CD4-positive, alpha-beta T cell treated with Interleukin-2 at 100 ng/mL for 4 hours (primary cell): ENCODE data around the gene RPS6KL1.

ENCODE experiments used
- DNase-seq: peaks from one replicate; pipeline ENCODE4 v3.0.0-alpha.2; 2020; ENCODE audit warnings: low spot score

Gene RPS6KL1

DNA sequence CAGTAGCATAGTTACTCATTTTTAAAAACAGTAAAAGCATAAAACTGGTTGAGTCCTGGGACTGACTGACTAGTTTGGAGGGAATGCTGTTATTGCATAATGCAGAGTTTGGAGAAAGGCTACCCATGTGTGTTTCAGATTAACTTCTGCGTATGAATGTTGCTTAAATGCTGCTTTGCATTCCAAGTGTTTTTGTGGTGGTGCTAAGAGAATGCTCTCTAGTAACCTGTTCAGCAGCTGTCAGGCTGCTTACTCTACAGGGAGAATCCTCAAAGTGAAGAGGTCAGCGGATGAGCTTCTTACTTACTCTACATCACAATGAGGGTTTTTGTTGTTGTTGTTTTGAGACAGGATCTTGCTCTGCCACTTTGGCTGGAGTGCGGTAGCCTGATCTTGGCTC is 37.1 kb downstream of the RPS6KL1 start:
- no peak for DNase-seq

DNA sequence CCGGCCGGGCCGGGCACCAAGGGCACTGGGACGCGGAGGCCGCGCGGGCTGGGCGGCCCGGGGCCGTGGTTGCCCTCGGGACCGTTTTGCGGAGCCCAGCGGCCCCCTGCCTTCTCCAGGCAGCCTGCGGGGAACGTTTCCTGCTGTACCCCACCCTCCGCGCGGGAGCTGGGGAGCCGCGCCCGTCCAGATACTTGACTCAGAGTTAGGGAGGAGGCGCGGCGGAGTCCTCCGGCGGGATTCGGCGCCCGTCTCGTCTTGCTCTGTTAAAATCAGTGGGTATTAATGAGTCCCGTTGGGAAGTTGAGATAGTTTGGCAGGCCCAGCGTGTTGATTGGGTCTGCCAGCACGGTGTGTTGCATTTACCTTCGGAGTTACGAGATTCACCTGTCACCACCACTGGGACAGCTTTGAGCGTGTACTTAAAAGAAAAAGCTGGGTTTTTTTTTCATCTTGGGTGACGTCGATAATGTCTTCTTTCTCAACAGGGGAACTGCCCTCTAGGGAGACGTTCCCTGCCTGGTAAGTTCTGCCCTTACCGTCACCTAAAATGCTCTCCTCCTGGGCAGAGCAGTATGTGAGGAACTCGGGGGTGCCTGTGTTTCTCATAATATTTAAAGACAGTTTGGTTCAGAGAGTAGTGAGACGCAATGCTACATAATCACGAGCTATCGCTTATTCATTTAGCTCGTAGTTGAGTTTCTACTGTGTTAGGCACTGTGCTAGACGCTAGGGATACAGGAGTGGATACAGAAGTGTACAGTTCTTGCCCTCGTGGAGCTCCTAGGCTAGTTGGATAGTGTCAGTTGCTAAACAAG is 40.7 kb downstream of the RPS6KL1 start:
- peak; percentile 50 for DNase-seq

DNA sequence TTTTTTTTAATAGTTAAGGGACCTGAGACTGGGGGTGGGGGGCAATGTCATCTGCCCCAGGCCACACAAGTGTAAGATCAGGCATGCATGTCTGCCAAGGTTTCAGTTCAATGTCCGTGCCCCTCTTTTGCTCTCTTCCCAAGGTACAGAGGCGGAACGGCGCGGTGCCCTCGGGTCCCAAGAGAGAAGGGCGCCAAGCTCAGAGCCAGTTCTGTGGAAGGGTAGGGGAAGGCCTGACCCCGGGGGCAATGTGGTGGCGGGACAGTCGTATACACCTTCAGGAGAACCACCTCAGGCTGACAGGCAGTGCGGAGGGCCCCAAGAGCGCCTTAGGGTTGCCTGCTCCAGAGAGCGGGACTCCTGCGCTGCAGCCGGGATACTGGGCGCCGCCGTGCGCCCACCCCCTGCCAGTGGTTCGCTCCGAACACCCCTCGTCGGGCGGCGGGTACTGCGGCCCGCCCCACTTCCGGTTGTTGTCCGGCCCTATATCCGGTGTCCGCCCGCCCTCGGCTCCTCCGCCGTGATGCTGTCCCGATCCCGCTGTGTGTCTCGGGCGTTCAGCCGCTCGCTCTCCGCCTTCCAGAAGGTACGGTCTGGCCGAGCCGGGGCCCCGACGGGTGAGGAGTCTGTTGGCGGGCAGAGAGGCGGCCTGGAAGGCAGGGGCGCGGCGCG is 41.5 kb downstream of the RPS6KL1 start, which contains the start of gene DLST:
DLST (plus strand) TSS at position 486 of the 672 bp plus-strand sequence; CDS start at position 524, 38 bp downstream.
- DNase-seq: peak; percentile 88

DNA sequence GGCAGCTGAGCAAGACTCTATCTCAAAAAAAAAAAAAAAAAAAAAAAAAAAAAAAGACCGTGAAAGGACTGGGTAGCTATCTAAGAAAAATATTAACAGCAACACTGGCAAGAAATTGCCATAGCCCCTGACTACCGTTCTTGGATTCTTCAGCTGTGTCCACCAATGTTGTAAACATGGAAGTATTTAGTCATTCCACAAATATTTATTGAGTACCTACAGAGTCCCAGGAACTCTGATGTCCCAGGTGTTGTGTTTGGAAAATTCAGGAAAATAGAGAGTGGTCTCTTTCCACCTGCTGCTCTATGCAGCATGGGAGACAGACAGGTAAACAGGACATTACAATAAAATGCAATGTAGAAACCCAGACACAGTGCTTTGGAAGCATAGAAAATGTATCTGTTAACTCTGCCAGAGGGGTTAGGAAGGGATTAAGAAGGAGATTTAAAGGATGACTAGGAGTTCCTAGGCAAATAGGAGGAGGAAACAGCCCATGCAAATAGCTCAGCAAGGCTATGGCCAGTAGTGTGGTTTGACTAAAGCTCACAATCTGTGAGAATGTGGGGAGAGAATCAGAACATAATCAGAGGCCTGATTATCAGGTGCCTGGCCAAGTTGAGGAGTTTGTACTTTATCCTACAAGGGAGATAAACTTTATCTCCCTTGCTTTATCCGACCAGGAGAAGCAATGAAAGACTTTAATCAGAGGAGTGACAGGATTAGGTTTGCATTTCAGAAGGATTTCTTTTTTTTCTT is 43.5 kb downstream of the RPS6KL1 start:
- DNase-seq: no peak

DNA sequence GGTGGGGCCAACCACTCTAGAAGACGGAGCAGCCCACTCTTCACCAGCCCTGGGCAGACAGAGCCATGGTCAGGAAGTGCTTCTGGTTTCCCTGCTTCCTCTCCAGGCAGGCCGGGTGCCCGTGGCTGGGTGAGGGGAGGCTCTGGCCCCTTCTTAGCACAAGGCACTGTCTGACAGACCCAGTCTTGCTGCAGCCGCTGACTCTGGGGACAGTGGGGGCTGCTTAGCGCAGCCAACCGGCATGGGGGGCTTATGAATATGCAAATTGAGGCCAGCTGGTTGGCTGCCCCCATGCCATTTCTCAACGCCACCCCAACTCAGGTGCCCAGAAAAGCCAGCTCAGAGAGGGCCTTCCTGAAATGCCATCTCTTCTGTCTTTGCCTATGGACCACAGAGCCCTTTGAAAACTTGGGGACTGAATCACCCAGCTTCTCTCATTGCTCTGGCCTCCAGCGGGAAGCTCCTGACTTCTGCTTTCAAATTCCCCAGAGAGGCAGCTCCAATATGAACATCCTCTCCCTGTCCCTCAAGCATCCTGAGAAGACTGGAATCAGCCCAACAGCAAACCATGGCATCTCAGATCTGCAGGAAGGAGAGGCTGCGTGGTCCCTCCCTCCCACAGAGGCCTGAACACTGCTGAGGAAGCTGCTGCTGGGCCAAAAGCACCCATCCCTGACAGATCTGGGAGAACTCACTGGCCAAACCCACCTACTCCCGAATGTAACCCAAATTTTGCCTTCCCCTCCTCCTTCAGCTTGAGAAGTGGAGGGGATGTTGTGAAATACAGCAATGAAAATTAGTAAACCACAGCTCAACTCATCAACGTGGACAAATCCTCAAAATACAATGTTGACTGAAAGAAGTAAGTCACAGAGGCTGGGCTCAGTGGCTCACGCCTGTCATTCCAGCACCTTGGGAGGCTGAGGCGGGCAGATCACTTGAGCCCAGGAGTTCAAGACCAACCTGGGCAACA is 46.8 kb downstream of the RPS6KL1 start, which contains the start of gene PROX2:
PROX2 (minus strand) TSS at position 205 of the 973 bp plus-strand sequence. CDS start 12,311 bp downstream, outside the sequence.
- DNase-seq: no peak

DNA sequence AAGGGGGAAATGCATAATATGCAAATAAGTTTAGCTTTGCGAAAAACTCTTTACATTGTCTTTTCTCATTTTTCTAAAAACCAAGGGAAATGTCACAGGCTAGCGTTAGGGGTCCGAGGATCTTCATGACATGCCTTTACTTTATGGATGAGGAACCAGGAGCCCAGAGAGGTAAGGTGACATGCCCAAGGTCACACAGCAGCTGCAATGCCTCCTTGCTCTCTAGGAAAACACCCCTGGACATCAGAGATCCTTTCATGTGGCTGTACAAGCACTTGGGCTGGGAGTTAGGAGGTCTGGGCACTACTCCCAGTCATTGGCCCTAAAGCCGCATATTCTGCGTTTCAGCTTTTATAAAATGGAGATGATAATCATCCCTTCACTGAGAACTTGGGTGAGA is 47.9 kb downstream of the RPS6KL1 start:
- no peak for DNase-seq

DNA sequence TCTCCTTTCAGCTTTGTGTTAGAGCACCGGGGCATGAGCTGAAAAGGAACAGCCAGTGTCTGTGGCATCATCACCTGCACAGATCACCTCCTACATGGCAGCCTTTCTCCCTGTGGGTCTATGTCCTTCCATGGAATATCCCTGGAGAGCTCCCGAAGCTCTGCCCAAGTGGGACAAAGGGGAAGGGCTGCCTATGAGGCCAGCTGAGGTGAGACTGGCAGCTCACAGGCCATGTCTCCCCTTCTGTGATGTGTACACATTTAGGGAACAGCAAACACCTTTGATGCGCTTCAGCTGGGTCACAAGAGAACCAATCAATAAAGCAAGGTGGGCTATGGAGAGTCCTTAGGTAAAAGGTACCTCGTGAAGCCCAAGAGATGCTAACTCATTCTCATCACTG is 51.2 kb downstream of the RPS6KL1 start:
- DNase-seq: no peak

DNA sequence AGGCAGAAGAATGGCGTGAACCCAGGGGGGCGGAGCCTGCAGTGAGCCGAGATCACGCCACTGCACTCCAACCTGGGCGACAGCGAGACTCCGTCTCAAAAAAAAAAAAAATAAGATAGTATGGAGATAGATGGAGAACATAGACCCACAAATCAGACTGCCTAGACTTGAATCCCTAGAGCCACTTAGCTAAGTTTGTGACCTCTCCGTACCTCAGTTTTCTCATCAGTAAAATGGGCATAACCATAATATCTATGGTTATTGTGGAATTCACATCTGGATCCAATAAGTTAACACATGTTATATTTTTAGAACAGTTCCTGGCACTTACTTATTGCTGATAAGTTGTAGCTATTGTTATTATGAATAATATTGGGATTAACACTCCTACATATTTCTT is 54.3 kb downstream of the RPS6KL1 start:
- no peak for DNase-seq

DNA sequence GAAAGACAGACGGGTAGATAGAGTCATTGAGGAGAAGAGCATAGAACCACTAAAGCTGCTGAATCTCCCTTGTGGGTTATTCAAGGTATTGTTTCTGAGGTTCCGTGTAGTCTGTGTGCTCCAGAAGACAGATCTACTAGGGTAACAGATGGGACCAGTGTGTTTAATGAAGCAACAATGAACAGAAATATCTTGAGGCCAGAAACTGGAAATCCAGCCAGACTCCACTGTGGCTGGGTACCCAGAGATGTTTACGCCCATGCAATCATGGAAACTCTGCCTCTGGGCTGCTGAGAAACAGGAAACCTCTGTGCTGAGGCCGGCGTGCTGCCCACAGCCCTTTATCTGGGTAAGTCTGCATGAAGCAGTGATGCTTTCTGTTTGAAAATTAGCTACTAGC is 55.4 kb downstream of the RPS6KL1 start:
- peak; percentile 43 for DNase-seq

DNA sequence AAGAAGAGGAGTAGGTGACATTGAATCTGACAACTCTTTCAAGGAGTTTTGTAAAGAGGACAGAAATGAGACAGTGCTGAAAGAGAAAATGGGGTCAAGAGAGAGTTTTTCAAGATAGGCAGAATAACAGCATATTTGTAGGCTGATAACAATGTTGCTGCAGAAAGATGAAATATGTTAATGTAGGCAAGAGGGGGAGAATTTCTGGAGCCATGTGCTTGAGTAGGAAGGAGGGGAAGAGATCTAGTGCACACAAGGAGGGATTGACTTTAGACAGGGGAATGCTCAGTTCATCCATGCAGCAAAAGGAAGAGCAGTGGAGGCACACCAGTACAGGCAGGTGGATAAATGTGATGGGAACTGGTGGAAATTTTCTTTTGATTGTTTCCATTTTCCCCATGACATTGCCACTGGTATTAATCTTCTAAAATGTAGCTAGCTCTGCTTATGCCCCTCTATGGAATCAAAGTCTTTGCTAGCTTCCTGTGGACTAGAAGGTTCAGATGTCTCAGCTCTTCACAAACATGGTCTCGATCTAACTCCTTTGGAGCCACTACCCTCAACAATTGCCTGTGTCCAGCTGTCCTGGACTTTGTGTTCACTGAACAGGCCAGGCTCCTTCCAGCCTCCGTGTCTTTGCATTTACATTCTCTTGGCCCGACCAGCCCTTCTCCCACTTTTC is 56.2 kb downstream of the RPS6KL1 start:
- no peak for DNase-seq

DNA sequence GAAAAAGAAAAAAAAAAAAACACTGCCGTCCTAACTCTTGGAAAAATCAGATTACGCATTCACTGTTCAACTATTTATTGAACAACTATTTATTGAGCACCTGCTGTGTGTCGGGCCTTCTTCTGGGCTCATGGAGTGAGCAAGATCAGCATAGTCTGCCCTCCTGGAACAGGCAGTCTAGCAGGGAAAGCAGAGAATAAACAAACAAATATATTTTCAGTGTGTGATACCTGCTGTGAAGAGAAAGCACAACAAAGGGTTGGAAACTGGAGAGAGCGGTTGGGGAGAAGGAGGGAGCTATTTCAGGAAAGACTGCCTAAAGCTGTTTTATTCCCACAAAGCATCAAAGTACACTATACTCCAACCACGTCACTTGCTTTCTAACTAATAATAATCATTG is 57.9 kb downstream of the RPS6KL1 start:
- DNase-seq: no peak

DNA sequence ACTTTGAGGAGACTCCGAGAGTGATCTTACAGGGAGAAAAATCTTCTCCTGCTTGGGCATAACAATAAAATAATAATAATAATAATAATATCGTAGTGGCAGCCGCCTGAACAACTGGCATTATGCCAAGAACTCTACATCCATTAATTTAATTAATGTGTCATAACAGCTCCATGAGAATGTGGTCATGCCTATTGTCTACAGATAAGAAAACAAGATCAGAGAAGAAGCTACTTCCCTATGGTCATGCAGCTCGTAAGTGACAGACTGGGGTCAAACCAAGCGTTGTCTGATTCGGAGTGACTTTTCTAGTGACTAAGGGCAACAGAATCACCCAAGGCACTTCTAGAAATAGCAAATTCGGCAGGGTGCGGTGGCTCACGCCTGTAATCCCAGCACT is 58.9 kb downstream of the RPS6KL1 start:
- no peak for DNase-seq

DNA sequence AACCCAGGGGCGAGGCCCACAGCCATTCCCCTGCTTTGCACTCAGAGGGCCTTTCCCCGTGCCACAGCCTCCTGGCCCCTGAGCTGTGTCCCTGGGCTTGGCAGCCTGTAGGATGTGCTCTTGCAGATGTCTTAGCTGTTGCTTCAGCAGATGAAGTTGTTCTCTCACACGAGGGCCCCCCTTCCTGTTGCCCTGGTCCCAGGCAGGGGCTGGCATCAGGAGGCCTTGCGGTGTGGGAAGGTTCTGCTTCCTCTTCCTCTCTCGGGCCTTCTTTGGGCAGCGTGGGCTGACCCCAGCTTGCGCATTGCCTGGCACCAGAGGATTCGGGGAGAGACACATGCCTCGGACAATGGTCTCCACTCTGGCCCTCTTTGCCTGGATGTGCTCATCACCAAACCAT is 59.8 kb downstream of the RPS6KL1 start:
- no peak for DNase-seq

DNA sequence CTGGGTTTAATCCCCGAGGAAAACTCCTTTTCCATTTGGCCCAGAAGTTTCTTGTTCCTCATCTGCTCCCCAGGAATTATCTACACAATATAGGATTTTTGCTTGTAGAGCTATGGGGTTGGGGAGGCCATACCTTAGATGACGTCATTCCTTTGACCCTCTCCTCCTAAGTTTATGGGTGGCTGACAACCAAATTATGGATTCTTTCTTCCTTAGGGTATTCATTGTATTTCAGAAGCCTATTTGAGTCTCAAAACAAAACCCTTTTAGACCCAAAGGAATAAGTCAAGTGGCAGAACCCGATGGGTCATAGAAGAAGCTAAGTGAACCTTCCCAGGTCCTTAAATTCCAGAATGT is 61.3 kb downstream of the RPS6KL1 start:
- DNase-seq: no peak

DNA sequence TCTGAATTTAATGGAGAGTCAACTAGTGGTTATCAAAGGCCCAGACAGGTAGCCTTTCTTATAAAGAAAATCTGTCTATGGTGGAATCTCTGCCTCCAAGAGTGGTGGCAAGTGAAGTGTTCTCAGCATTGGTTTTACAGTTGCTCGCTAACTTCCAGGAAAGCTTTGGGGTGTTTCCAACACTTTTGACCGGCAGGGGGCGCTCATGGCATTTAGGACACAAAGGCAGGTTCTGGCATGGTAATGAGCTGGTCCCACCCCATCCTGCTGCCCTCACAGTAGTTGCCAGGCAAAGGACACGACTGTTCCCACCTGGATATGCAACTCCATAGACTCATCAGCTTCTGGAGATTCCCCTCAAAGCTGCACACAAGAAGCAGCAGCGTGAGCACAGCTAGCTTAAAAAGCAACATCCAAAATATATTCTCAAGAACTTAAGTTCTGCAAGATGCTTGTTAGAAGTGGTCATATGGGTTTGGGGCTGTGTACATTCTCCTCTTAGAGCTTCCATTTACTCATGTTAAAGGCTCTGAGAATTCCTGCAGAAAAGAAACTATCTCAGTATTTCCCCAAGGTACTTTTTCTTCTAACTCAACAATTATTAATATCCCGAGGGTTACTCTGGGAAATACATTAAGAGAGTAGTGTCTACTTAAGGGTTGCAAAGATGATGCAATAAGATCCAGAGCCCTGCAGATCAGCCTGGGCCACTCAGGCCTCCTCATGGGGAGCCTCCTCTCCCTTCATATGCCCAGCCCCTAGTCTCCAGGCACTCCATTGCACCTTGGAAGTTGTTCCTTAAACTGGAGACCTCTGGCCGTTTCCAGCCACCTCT is 61.9 kb downstream of the RPS6KL1 start:
- peak; percentile 92 for DNase-seq

DNA sequence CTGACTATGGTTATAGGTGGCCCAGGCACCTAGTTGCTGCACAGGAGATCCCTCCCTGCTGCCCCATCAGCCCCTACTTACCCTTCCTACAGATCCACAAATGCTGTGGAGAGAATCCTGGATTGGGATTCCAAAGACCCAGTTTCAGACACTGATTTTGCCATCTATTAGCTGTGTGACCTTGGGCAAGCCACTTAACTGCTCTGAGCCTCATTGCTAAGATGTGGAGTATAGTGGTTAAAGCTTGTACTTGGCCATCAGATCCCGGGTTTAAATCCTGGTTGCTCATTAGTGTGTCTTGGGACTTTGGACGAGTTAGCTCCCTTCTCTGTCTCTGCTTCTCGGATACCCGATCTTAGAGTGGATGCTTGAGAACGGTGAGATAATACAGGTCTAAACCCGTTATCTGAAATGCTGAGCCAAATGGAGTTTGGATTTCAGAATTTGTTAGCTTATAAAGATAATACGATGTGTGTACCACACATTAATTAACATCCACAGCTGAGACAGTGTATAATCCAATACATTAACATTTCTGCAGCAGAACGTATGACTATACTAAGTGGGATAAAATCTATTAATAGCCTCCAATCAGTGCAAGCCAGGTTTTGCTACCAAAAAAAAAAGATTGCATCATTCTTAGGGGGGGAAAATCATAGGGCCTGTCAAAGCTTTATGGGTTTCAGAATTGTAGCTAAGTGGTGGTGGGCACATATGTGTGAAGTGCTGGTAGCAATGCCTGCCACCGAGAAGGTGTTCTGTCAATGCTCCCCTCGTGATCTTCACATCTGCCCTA is 63.1 kb downstream of the RPS6KL1 start:
- no peak for DNase-seq

DNA sequence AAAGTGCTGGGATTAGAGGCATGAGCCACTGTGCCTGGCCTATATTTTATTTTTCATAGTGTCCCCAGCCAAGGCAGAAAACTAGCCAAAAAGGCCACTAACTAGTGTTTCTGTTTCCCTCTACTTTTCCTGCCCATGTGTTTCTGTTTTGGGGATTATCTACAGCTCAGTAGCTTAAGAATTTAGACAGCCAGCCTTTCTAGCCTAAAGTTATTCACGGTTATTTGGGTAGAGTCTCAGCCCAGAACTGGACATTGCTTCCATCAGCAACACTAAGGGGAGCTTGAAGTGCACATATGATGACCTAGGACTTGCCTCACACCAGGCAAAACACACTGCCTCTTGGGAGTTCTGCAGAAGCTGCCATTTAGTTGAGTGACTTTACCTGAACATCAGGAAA is 65.0 kb downstream of the RPS6KL1 start:
- DNase-seq: no peak

DNA sequence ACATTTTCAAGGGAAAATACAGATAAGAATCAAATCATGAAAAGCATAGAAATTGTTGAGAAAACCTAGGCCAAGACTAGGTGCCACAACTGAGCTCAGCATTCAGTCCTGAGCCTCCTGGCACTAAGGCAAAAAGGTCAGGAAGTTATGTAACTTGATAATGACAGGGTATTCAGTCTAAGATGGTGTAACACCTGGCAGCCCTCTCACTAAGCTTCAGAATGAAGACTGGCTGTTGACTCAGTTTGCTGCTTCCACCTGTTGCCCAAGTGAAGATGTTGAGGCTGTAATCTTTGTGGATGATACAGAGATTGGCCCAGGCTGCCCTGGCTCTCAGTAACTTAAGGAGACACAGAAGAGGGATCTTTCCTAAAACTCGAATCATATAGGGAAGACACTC is 66.7 kb downstream of the RPS6KL1 start:
- no peak for DNase-seq

DNA sequence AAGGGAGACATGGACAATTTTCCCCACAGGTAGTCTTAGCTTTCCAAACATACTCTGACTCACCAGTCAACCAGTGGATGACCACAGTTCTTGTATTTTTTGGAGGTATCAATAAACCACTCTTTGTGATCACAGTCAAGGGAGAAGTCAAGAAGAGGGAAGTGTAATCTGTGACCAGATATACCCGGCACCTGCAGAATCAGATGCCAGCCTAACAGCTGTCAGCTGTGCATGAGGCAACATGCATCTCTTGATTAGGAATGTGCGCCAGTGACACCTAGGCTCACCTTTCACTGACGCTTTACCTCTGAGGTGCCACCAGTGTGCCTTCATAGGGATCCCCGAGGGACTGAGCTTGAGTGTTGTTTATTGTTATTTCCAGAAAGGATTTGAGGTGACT is 67.1 kb downstream of the RPS6KL1 start:
- DNase-seq: no peak
